Loucy (cell line): ENCODE data around the gene LLGL2.

Source experiments
- EZH2phosphoT487 ChIP-seq: fragments of 200-600 bp; IDR thresholded peaks from 2 replicates; pipeline ENCODE4 v1.6.1; 2018; ENCODE audit warnings: antibody characterized with exemption, mild to moderate bottlenecking, moderate library complexity, borderline replicate concordance
- TF ChIP-seq, protein P1 (sequence below): fragments of 200-600 bp; sonication (generic); conservative IDR thresholded peaks from 2 replicates; pipeline ENCODE4 v1.5.1; 2014; ENCODE audit warnings: mild to moderate bottlenecking, antibody characterized with exemption, low read length

DNA sequence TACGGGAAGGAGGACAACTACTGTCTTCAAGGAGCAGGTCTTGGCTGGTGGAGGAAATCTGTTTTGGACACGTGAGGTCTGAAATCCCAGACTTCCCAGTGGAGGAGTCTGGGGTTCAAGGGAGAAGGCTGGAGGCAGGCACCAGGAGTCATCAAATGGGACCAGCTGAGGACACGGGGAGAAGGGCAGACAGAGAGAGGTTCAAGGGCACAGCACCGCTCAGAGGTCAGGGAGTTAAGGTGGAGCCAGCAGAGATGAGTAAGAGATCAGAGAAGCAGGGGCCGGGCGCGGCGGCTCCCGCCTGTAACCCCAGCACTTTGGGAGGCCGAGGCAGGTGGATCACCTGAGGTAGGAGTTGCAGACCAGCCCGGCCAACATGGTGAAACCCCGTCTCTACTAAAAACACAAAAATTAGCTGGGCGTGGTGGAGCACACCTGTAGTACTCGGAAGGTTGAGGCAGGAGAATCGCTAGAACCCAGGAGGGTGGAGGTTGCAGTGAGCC lies 97.3 kb downstream of the LLGL2 start:
- TF ChIP-seq, protein P1, sequence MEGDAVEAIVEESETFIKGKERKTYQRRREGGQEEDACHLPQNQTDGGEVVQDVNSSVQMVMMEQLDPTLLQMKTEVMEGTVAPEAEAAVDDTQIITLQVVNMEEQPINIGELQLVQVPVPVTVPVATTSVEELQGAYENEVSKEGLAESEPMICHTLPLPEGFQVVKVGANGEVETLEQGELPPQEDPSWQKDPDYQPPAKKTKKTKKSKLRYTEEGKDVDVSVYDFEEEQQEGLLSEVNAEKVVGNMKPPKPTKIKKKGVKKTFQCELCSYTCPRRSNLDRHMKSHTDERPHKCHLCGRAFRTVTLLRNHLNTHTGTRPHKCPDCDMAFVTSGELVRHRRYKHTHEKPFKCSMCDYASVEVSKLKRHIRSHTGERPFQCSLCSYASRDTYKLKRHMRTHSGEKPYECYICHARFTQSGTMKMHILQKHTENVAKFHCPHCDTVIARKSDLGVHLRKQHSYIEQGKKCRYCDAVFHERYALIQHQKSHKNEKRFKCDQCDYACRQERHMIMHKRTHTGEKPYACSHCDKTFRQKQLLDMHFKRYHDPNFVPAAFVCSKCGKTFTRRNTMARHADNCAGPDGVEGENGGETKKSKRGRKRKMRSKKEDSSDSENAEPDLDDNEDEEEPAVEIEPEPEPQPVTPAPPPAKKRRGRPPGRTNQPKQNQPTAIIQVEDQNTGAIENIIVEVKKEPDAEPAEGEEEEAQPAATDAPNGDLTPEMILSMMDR = no peak
- no peak for TF ChIP-seq EZH2phosphoT487
